ENCODE measurements around the gene UBE2A.

UBE2A gene

GRCh38 chrX:119541188-119541587 lies 33.2 kb upstream of the UBE2A start:
- no peak for TF ChIP-seq SIN3A (IDR thresholded peaks at IDR 0.05; ENCODE audit: borderline replicate concordance, insufficient read depth, low read length)

GRCh38 chrX:119549327-119550016 lies 24.9 kb upstream of the UBE2A start:
- TF ChIP-seq SIN3A (IDR thresholded peaks at IDR 0.05; ENCODE audit: borderline replicate concordance, insufficient read depth, low read length) (no peak), REST (IDR thresholded peaks at IDR 0.05; ENCODE audit: insufficient read depth in 1 of 2, low read depth in 2 of 2, low read length in 2 of 2) (no peak), TAF1 (IDR thresholded peaks at IDR 0.05; ENCODE audit: borderline replicate concordance, insufficient read depth, low read length) (no peak), FOXP2 (optimal IDR thresholded peaks at IDR 0.05; ENCODE audit: borderline replicate concordance, extremely low read depth, extremely low read length, insufficient read depth) (no peak), POLR2AphosphoS5 (IDR thresholded peaks at IDR 0.05; ENCODE audit: low read depth, low read length) (no peak)

DNA sequence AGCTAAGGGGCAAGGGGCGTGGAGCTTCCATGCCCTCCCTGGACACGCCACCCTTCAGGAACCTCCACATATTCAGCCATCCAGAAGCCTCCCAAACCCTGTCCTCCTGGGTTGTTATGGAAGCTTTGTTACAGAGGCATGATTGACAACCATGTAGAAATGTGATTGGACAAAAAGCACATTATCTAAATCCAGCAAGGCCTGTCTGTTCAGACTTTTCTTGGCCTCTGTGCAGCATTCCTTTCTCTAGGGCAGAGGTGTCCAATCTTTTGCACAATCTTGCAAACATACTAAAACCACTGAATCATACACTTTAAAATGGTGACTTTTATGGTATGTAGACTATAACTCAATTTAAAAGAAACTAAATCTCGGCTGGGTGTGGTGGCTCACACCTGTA lies 21.9 kb upstream of the UBE2A start:
- TF ChIP-seq REST (IDR thresholded peaks at IDR 0.05; ENCODE audit: insufficient read depth in 1 of 2, low read depth in 2 of 2, low read length in 2 of 2) (no peak), TAF1 (IDR thresholded peaks at IDR 0.05; ENCODE audit: borderline replicate concordance, insufficient read depth, low read length) (no peak), FOXP2 (optimal IDR thresholded peaks at IDR 0.05; ENCODE audit: borderline replicate concordance, extremely low read depth, extremely low read length, insufficient read depth) (no peak), POLR2AphosphoS5 (IDR thresholded peaks at IDR 0.05; ENCODE audit: low read depth, low read length) (no peak), SIN3A (IDR thresholded peaks at IDR 0.05; ENCODE audit: borderline replicate concordance, insufficient read depth, low read length) (no peak)

GRCh38 chrX:119565107-119565663 lies 9.2 kb upstream of the UBE2A start, which contains the start of gene STEEP1:
TSS of gene STEEP1 (minus strand) at chrX:119565409. CDS start at chrX:119565355, 54 bp downstream.
- TF ChIP-seq SIN3A (IDR thresholded peaks at IDR 0.05; ENCODE audit: borderline replicate concordance, insufficient read depth, low read length): peak; percentile 76; the same call in 1 of the 2 replicates
- TF ChIP-seq REST (IDR thresholded peaks at IDR 0.05; ENCODE audit: insufficient read depth in 1 of 2, low read depth in 2 of 2, low read length in 2 of 2): no peak
- 0 out of 2 replicates have a peak, but pooled peaks have one; percentile 62 for TF ChIP-seq POLR2AphosphoS5 (IDR thresholded peaks at IDR 0.05; ENCODE audit: low read depth, low read length)
- TF ChIP-seq TAF1 (IDR thresholded peaks at IDR 0.05; ENCODE audit: borderline replicate concordance, insufficient read depth, low read length): 0 out of 2 replicates have a peak, but pooled peaks have one; percentile 38

DNA sequence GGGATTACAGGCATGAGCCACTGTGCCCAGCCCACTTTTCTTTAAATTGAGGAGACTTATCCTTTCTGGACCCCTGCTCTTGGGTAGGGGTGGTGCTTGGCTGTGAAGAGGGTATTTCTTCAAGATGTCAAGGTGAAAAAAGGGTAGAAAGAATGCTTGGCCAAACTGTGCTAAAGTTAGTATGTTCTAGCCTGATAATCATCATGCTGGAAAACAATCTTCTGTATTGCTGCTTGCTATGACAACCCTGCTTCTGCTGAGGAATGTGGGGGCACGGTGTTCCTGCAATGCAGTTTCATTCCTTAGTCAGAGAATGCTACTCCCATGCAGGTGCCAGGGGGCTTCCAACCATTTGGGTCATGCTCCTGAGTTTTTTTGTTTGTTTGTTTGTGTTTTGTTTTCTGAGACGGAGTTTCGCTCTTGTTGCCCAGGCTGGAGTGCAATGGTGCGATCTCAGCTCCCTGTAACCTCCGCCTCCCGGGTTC lies 4.0 kb upstream of the UBE2A start:
- no peak for TF ChIP-seq TAF1 (IDR thresholded peaks at IDR 0.05; ENCODE audit: borderline replicate concordance, insufficient read depth, low read length)
- no peak for TF ChIP-seq POLR2AphosphoS5 (IDR thresholded peaks at IDR 0.05; ENCODE audit: low read depth, low read length)
- TF ChIP-seq FOXP2 (optimal IDR thresholded peaks at IDR 0.05; ENCODE audit: borderline replicate concordance, extremely low read depth, extremely low read length, insufficient read depth): no peak
- no peak for TF ChIP-seq SIN3A (IDR thresholded peaks at IDR 0.05; ENCODE audit: borderline replicate concordance, insufficient read depth, low read length)
- TF ChIP-seq REST (IDR thresholded peaks at IDR 0.05; ENCODE audit: insufficient read depth in 1 of 2, low read depth in 2 of 2, low read length in 2 of 2): no peak
